H54 (cell line): Measurements from ENCODE around the gene FANCM.
"Not testable (repeated sequence)": the region's sequence is repeated elsewhere in the genome, so short reads cannot be mapped to it uniquely, and the experiment has no call there.

Source experiments
- DNase-seq: peaks from one replicate; pipeline ENCODE4 v3.0.0; 2011; ENCODE audit warnings: low spot score, mixed read lengths; ENCODE audit not compliant: insufficient read length
- FAIRE-seq: peaks from 3 replicates; lab custom pipeline; 2011; peaks lifted over from hg19 to GRCh38; lab: Jason Lieb, UNC
- POLR2A ChIP-seq: IDR thresholded peaks from 2 replicates; pipeline ENCODE4 v1.6.1; 2011; ENCODE audit warnings: low read depth, mild to moderate bottlenecking, low read length

FANCM gene

DNA sequence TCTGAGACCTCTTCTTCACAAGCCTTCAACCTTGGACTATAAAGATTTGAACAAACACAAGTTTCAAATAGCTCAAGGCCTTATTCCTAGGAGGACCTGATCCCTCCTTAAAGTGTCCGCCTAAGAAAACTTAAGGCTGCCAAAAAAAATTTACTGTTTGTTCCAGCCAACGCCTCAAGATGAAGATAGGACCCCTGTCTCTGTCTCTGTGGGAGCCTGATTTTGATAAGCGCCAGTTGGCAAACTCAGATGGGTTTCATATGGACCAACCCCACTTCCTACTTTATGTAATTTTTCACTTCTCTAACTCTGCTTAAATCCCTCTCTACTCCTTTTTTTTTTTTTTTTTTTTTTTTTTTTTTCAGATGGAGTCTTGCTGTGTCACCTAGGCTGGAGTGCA lies 12.5 kb upstream of the FANCM start:
- DNase-seq = no peak
- no peak for TF ChIP-seq POLR2A
- no peak for FAIRE-seq

DNA sequence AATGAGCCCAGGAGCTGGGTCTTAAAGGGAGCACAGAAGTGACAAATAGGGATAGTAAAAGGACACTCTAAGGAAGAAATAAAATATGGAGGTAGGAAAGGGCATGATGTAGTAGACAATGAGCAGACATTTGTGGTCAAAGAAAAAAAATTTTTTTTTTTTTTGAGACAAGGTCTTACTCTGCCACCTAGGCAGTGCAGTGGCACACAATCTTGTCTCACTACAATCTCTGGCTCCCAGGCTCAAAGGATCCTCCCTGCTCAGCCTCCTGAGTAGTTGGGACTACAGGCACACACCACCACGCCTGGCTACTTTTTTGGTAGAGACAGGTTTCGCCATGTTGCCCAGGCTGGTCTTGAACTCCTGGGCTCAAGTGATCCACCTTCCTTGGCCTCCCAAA lies 10.0 kb upstream of the FANCM start:
- TF ChIP-seq POLR2A = no peak
- FAIRE-seq (no peak), DNase-seq (no peak)

DNA sequence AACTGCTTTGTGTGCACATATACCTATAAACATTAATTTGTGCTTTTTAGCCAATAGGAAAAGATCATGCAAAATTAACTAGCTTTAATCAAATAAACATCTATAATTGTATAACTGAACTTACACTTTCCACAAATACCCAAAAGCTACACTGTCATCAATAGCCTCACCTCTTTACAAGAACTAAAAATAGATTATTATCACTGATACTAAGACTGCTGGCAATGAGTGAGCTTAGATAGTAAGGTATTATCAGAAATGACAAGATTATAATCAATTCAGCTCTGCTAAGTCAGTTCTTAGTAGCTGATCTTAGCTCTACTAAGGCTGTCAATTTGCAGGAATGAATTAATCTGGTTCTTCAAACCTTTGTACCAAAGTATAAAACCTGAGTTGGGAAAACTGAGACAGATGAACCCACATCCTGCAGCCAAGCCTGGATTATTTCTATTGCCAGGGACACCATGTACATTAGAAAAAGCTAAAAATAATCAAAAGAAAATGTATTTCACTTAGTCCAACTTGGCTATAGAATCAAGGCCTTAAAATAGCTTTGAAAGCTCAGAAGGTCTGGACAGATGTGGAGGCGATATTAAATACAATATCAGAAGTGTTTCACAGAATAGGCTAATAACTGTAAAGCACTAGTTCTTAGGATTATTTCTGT lies 6.6 kb upstream of the FANCM start:
- FAIRE-seq (no peak), DNase-seq (no peak)
- TF ChIP-seq POLR2A = no peak

GRCh38 chr14:45133683-45134050 lies 2.1 kb upstream of the FANCM start:
- TF ChIP-seq POLR2A = no peak
- DNase-seq (no peak), FAIRE-seq (no peak)

DNA sequence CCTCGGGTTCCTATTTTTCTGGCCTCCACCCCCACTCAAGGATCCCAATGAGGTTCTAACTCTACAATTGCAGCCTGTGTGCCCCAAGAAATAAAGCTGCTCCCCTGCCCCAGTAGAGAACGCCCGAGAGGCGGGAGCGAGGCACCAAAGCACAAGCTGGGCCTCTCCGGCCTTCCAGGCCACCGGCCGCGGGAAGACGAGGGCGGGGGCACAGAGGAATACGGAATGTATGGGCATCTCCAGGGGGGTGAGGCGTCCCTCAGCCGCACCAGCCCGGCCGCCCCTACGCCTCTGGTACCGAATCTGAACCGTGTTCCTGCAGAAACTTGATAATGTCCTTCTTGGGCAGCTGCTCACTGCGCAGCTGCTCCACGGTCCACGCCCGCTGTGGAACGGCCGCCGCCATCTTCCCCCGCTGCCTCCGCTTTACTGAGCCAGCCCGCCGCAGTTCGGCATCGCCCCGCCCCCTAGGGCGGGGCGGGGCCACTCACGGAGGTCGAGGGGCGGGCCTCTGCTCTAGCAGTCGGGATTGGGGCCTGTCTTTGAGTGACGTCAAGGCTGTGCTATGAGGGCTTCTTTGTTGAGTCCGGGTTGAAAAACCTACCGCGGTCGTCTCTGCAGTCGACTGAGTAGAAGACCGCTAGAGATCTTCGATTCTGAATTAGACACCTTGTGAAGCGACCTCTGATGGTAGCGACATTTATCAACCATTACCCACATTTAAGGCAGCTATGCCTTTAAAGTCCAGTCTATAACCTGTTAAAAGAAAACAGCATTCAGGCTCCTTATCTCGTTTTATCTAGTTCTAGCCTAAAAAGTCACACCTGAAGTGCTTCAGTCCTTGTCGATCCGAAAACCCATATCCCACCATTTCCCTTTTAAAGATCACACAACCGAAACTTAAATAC lies 1.4 kb upstream of the FANCM start, which contains the start of gene FKBP3:
TSS of gene FKBP3 (minus strand) at position 431 of the 908 bp plus-strand sequence. CDS start at position 406, 25 bp downstream.
- DNase-seq (peak; percentile 79), FAIRE-seq (peak; percentile 58)
- TF ChIP-seq POLR2A = peak; percentile 65

DNA sequence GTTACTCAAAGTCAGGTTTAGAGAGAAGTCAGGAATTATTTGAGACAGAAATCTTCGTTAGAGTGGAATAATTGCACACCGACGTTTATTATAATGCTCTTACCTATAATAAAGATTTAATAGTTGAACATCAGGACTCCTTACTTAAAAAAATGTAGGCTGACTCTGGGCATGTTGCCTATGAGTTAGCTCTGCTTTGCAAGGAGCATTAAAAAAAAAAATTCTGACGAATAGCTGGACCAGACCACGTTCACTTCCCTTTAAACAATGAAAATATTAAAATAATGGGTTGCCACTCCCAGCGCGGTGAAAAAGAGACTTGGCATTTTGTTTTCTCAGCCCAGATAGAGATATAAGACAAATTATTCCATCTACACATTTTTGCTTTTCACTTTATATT lies 574 bp upstream of the FANCM start:
- no peak for TF ChIP-seq POLR2A
- FAIRE-seq (no peak), DNase-seq (no peak)

GRCh38 chr14:45136399-45136798 lies 669 bp downstream of the FANCM start:
- DNase-seq = no peak
- no peak for FAIRE-seq
- TF ChIP-seq POLR2A = no peak

- FAIRE-seq (no peak), DNase-seq (no peak)
- no peak for TF ChIP-seq POLR2A
These were observed 5.0 kb downstream of the FANCM start for GRCh38 chr14:45140661-45141187.

DNA sequence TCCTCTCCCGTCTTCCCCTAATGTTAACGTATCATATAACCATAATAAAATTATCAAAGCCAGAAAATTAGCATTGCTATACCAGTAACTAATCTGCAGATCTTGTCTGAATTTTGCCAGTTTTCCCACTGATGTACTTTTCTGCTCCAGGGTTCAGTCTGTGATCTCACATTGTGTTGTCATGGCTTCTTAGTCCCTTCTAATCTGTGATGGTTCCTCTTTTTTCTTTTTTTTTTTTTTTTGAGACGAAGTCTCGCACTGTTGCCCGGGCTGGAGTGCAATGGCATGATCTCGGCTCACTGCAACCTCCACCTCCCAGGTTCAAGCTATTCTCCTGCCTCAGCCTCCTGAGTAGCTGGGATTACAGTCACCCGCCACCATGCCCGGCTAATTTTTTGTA lies 6.4 kb downstream of the FANCM start:
- not testable (repeated sequence) for FAIRE-seq

GRCh38 chr14:45144658-45145057 lies 8.9 kb downstream of the FANCM start:
- DNase-seq = no peak
- FAIRE-seq = no peak
- no peak for TF ChIP-seq POLR2A

More for the DNA sequence above, 6.4 kb downstream of the FANCM start:
- not testable (repeated sequence) for DNase-seq

GRCh38 chr14:45145214-45145613 lies 9.5 kb downstream of the FANCM start:
- no peak for TF ChIP-seq POLR2A
- FAIRE-seq (no peak), DNase-seq (no peak)

DNA sequence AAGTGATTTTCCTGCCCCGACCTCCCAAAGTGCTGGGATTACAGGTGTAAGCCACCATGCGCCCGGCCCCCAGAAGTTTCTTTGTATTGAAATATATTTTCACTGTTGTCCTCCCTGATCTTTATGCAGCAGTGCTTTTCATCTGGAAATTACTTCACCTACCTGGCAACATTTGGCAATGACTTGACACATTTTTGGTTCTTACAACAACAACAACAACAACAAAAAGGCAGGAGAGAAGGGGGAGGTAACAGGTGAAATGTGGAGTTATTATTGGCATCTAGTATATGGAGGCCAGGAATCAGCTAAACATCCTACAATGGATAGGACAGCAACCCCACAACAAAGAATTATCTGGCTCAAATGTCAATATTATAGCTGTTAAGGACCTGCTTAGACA lies 13.9 kb downstream of the FANCM start:
- FAIRE-seq = no peak
- DNase-seq = no peak
- TF ChIP-seq POLR2A = no peak

- no peak for TF ChIP-seq POLR2A
- FAIRE-seq (no peak), DNase-seq (no peak)
These were observed 14.7 kb downstream of the FANCM start for GRCh38 chr14:45150386-45150890.

DNA sequence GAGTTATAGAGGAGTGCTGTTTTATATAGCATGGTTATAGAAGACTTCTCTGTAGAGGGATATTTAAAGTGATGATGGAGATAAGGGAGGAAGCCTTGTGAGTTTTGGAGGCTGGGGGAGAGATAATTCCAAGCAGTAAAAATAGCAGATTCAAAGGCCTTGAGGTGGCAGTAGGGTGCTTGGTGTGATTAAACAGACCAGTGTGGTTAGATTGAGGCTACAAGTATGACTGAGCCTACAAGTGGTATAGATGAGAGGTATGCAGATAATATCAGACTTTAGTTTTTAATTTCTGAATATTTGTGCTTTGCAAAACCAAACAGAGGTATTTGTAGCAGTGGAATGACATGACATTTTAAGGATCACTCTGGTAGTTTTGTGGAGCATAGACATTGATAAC lies 20.3 kb downstream of the FANCM start:
- no peak for FAIRE-seq
- no peak for TF ChIP-seq POLR2A

More for the DNA sequence above, 20.3 kb downstream of the FANCM start:
- DNase-seq = no peak
